DOHH2 (cell line): ENCODE results near the gene HDC.

Source experiments
- EZH2phosphoT487 ChIP-seq: fragments of 200-600 bp; sonication (generic); IDR thresholded peaks from 2 replicates; pipeline ENCODE4 v1.6.1; 2017; ENCODE audit warnings: borderline replicate concordance, mild to moderate bottlenecking, antibody characterized with exemption, low read length, moderate library complexity, mixed read lengths
- TF ChIP-seq, protein P1 (sequence below): fragments of 200-600 bp; sonication (generic); IDR thresholded peaks from one replicate; pipeline ENCODE4 v1.5.1; 2014; ENCODE audit warnings: antibody characterized with exemption, mild to moderate bottlenecking, low read depth, low read length; ENCODE audit not compliant: poor library complexity, severe bottlenecking

GRCh38 chr15:50192164-50192563 is 73.4 kb downstream of the HDC start:
- TF ChIP-seq, protein P1, sequence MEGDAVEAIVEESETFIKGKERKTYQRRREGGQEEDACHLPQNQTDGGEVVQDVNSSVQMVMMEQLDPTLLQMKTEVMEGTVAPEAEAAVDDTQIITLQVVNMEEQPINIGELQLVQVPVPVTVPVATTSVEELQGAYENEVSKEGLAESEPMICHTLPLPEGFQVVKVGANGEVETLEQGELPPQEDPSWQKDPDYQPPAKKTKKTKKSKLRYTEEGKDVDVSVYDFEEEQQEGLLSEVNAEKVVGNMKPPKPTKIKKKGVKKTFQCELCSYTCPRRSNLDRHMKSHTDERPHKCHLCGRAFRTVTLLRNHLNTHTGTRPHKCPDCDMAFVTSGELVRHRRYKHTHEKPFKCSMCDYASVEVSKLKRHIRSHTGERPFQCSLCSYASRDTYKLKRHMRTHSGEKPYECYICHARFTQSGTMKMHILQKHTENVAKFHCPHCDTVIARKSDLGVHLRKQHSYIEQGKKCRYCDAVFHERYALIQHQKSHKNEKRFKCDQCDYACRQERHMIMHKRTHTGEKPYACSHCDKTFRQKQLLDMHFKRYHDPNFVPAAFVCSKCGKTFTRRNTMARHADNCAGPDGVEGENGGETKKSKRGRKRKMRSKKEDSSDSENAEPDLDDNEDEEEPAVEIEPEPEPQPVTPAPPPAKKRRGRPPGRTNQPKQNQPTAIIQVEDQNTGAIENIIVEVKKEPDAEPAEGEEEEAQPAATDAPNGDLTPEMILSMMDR, result no peak
- no peak for TF ChIP-seq EZH2phosphoT487
